ENCODE measurements around the gene SPATA13.

SPATA13 gene

GRCh38 chr13:24254146-24254841 lies 93.8 kb downstream of the SPATA13 start:
- Mint-ChIP-seq H3K27me3 (no peaks in the 10 kb centered on the region), H3K4me1 (ENCODE audit: low read depth) (peaks cover 53% of the 10 kb centered on the region), H3K4me3 (no peak overlapping the region), H3K36me3 (ENCODE audit: low read depth) (no peaks in the 10 kb centered on the region), H3K27ac (peak overlapping the region; percentile 81), H3K9me3 (no peaks in the 10 kb centered on the region)
- intact Hi-C loops (cut with micrococcal nuclease): loop anchor here (2.0 kb wide), 1 partner anchor 17 kb away; no protein-coding TSS in a partner anchor

- H3K36me3 Mint-ChIP-seq (ENCODE audit: low read depth): no peaks in the 10 kb centered on the region
- H3K4me1 Mint-ChIP-seq (ENCODE audit: low read depth): peaks cover 39% of the 10 kb centered on the region
- H3K27ac Mint-ChIP-seq: no peak overlapping the region
- H3K4me3 Mint-ChIP-seq: no peak overlapping the region
- H3K27me3 Mint-ChIP-seq: no peaks in the 10 kb centered on the region
- intact Hi-C loops (cut with micrococcal nuclease): no loop called here
- no peaks in the 10 kb centered on the region for H3K9me3 Mint-ChIP-seq
Measured at GRCh38 chr13:24257497-24257896, 97.0 kb downstream of the SPATA13 start.

GRCh38 chr13:24261566-24261965 lies 101.0 kb downstream of the SPATA13 start:
- Mint-ChIP-seq H3K9me3 (no peaks in the 10 kb centered on the region), H3K4me1 (ENCODE audit: low read depth) (peaks cover 11% of the 10 kb centered on the region)

GRCh38 chr13:24263632-24264031 lies 103.1 kb downstream of the SPATA13 start:
- H3K27me3 Mint-ChIP-seq: no peaks in the 10 kb centered on the region
- intact Hi-C loops (cut with micrococcal nuclease): no loop called here
- H3K27ac Mint-ChIP-seq: no peak overlapping the region
- H3K4me3 Mint-ChIP-seq: no peak overlapping the region
- no peaks in the 10 kb centered on the region for H3K9me3 Mint-ChIP-seq
- H3K4me1 Mint-ChIP-seq (ENCODE audit: low read depth): peaks cover 22% of the 10 kb centered on the region
- H3K36me3 Mint-ChIP-seq (ENCODE audit: low read depth): no peaks in the 10 kb centered on the region

More at GRCh38 chr13:24261566-24261965, 101.0 kb downstream of the SPATA13 start:
- Mint-ChIP-seq H3K36me3 (ENCODE audit: low read depth) (no peaks in the 10 kb centered on the region), H3K27ac (no peak overlapping the region), H3K4me3 (no peak overlapping the region), H3K27me3 (no peaks in the 10 kb centered on the region)
- intact Hi-C loops (cut with micrococcal nuclease): no loop called here

GRCh38 chr13:24264976-24265375 lies 104.5 kb downstream of the SPATA13 start:
- intact Hi-C loops (cut with micrococcal nuclease): no loop called here
- Mint-ChIP-seq H3K4me1 (ENCODE audit: low read depth) (peaks cover 25% of the 10 kb centered on the region), H3K36me3 (ENCODE audit: low read depth) (no peaks in the 10 kb centered on the region), H3K27ac (no peak overlapping the region), H3K9me3 (no peaks in the 10 kb centered on the region), H3K27me3 (no peaks in the 10 kb centered on the region), H3K4me3 (no peak overlapping the region)

GRCh38 chr13:24265453-24265852 lies 104.9 kb downstream of the SPATA13 start:
- no peak overlapping the region for H3K27ac Mint-ChIP-seq
- no peaks in the 10 kb centered on the region for H3K36me3 Mint-ChIP-seq (ENCODE audit: low read depth)
- intact Hi-C loops (cut with micrococcal nuclease): no loop called here
- peaks cover 30% of the 10 kb centered on the region for H3K4me1 Mint-ChIP-seq (ENCODE audit: low read depth)
- H3K4me3 Mint-ChIP-seq: no peak overlapping the region
- H3K9me3 Mint-ChIP-seq: no peaks in the 10 kb centered on the region
- H3K27me3 Mint-ChIP-seq: no peaks in the 10 kb centered on the region

- intact Hi-C loops (cut with micrococcal nuclease): loop anchor here (1.0 kb wide), 1 partner anchor 29 kb away; no protein-coding TSS in a partner anchor
- peak overlapping the region; percentile 58 for H3K4me3 Mint-ChIP-seq
- peaks cover 34% of the 10 kb centered on the region for H3K4me1 Mint-ChIP-seq (ENCODE audit: low read depth)
- no peaks in the 10 kb centered on the region for H3K9me3 Mint-ChIP-seq
- peak overlapping the region; percentile 66 for H3K27ac Mint-ChIP-seq
- H3K36me3 Mint-ChIP-seq (ENCODE audit: low read depth): no peaks in the 10 kb centered on the region
- no peaks in the 10 kb centered on the region for H3K27me3 Mint-ChIP-seq
Measured at GRCh38 chr13:24267274-24267673, 106.8 kb downstream of the SPATA13 start.

GRCh38 chr13:24267801-24268200 lies 107.3 kb downstream of the SPATA13 start:
- Mint-ChIP-seq H3K36me3 (ENCODE audit: low read depth) (no peaks in the 10 kb centered on the region), H3K4me3 (no peak overlapping the region), H3K4me1 (ENCODE audit: low read depth) (peaks cover 40% of the 10 kb centered on the region), H3K9me3 (no peaks in the 10 kb centered on the region), H3K27ac (no peak overlapping the region), H3K27me3 (no peaks in the 10 kb centered on the region)
- intact Hi-C loops (cut with micrococcal nuclease): loop anchor here (1.0 kb wide), 1 partner anchor 30 kb away; no protein-coding TSS in a partner anchor

GRCh38 chr13:24269821-24270220 lies 109.3 kb downstream of the SPATA13 start:
- H3K4me1 Mint-ChIP-seq (ENCODE audit: low read depth): peaks cover 58% of the 10 kb centered on the region
- H3K27ac Mint-ChIP-seq: peak overlapping the region; percentile 94
- no peaks in the 10 kb centered on the region for H3K9me3 Mint-ChIP-seq
- no peaks in the 10 kb centered on the region for H3K27me3 Mint-ChIP-seq
- intact Hi-C loops (cut with micrococcal nuclease): loop anchor here (2.0 to 10.0 kb wide), 2 partner anchors 15 to 245 kb away; partner anchors contain the start of gene PARP4
- H3K36me3 Mint-ChIP-seq (ENCODE audit: low read depth): no peaks in the 10 kb centered on the region
- H3K4me3 Mint-ChIP-seq: no peak overlapping the region

GRCh38 chr13:24270639-24271141 lies 110.2 kb downstream of the SPATA13 start:
- peak overlapping the region; percentile 94 for H3K27ac Mint-ChIP-seq
- intact Hi-C loops (cut with micrococcal nuclease): loop anchor here (2.0 to 10.0 kb wide), 2 partner anchors 16 to 244 kb away; partner anchors contain the start of gene PARP4
- no peaks in the 10 kb centered on the region for H3K9me3 Mint-ChIP-seq
- peaks cover 64% of the 10 kb centered on the region for H3K4me1 Mint-ChIP-seq (ENCODE audit: low read depth)
- H3K36me3 Mint-ChIP-seq (ENCODE audit: low read depth): no peaks in the 10 kb centered on the region
- no peaks in the 10 kb centered on the region for H3K27me3 Mint-ChIP-seq
- H3K4me3 Mint-ChIP-seq: peak overlapping the region; percentile 84

GRCh38 chr13:24271231-24271600 lies 110.7 kb downstream of the SPATA13 start:
- intact Hi-C loops (cut with micrococcal nuclease): loop anchor here (2.0 to 10.0 kb wide), 2 partner anchors 16 to 244 kb away; partner anchors contain the start of gene PARP4
- Mint-ChIP-seq H3K9me3 (no peaks in the 10 kb centered on the region), H3K27me3 (no peaks in the 10 kb centered on the region), H3K4me1 (ENCODE audit: low read depth) (peaks cover 66% of the 10 kb centered on the region), H3K27ac (peak overlapping the region; percentile 94), H3K36me3 (ENCODE audit: low read depth) (no peaks in the 10 kb centered on the region), H3K4me3 (peak overlapping the region; percentile 84)

GRCh38 chr13:24271601-24272451 lies 111.3 kb downstream of the SPATA13 start:
- peak overlapping the region; percentile 94 for H3K27ac Mint-ChIP-seq
- no peaks in the 10 kb centered on the region for H3K27me3 Mint-ChIP-seq
- peak overlapping the region; percentile 84 for H3K4me3 Mint-ChIP-seq
- H3K4me1 Mint-ChIP-seq (ENCODE audit: low read depth): peaks cover 72% of the 10 kb centered on the region
- H3K9me3 Mint-ChIP-seq: no peaks in the 10 kb centered on the region
- intact Hi-C loops (cut with micrococcal nuclease): loop anchor here (2.0 to 10.0 kb wide), 2 partner anchors 17 to 243 kb away; partner anchors contain the start of gene PARP4
- no peaks in the 10 kb centered on the region for H3K36me3 Mint-ChIP-seq (ENCODE audit: low read depth)

GRCh38 chr13:24272452-24273161 lies 112.1 kb downstream of the SPATA13 start:
- H3K27ac Mint-ChIP-seq: peak overlapping the region; percentile 94
- no peaks in the 10 kb centered on the region for H3K9me3 Mint-ChIP-seq
- H3K27me3 Mint-ChIP-seq: no peaks in the 10 kb centered on the region
- no peaks in the 10 kb centered on the region for H3K36me3 Mint-ChIP-seq (ENCODE audit: low read depth)
- intact Hi-C loops (cut with micrococcal nuclease): loop anchor here (10.0 kb wide), 1 partner anchor 242 kb away; the partner anchor contains the start of gene PARP4
- peaks cover 68% of the 10 kb centered on the region for H3K4me1 Mint-ChIP-seq (ENCODE audit: low read depth)
- H3K4me3 Mint-ChIP-seq: peak overlapping the region; percentile 84

All from dendritic cell treated with granulocyte-macrophage colony-stimulating factor and Interleukin-4, amounts not matched to agents 40 ng/mL and 50 ng/mL, for 4 days (primary cell).